DOHH2 (cell line): Measurements from ENCODE around the gene MEF2B.

Experiments used
- EZH2phosphoT487 ChIP-seq: fragments of 200-600 bp; sonication (generic); IDR thresholded peaks from 2 replicates; pipeline ENCODE4 v1.6.1; 2017; ENCODE audit warnings: borderline replicate concordance, mild to moderate bottlenecking, antibody characterized with exemption, low read length, moderate library complexity, mixed read lengths
- TF ChIP-seq, protein P1 (sequence below): fragments of 200-600 bp; sonication (generic); IDR thresholded peaks from one replicate; pipeline ENCODE4 v1.5.1; 2014; ENCODE audit warnings: antibody characterized with exemption, mild to moderate bottlenecking, low read depth, low read length; ENCODE audit not compliant: poor library complexity, severe bottlenecking

DNA sequence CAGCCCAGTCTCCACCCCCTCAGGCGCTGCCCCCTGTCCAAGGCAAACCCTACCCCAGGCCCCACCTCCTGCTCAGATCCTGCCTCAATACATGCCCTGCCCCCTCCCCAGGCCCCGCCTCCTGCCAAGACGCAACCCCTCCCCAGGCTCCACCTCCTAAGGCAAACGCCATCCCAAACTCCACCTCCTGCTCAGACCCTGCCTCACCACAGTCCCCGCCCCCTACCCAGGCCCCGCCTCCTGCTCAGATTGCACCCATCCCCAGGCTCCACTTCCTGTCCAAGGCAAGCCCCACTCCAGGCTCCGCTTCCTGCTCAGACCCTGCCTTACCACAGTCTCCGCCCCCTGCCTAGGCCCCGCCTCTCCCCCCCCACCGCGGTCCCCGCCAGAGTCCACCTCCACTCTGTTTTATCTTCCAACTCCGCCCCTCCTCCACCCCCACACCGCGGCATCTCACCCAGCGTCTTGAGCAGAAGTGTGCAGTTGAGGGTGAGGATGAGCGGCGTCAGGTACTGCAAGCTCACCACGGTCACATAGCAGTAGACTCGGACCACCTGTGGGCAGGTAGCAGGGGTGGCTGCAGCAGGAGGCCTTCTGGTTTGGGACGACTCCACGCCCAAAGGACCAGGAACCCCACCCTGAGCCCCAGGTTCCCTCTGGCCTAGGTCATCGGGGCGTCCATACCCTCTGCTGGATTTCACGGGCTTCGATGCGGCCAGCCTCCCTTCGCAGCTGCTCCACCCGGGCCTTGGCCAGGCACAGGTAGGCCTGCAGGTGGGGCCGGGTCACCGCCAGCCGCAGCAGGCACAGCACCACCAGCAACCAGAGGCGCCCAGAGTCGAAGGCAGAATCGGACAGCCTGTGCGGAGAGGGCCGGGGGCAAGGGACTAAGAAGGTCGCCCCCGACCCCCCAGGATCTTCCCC lies 49.5 kb downstream of the MEF2B start:
- TF ChIP-seq, protein P1, sequence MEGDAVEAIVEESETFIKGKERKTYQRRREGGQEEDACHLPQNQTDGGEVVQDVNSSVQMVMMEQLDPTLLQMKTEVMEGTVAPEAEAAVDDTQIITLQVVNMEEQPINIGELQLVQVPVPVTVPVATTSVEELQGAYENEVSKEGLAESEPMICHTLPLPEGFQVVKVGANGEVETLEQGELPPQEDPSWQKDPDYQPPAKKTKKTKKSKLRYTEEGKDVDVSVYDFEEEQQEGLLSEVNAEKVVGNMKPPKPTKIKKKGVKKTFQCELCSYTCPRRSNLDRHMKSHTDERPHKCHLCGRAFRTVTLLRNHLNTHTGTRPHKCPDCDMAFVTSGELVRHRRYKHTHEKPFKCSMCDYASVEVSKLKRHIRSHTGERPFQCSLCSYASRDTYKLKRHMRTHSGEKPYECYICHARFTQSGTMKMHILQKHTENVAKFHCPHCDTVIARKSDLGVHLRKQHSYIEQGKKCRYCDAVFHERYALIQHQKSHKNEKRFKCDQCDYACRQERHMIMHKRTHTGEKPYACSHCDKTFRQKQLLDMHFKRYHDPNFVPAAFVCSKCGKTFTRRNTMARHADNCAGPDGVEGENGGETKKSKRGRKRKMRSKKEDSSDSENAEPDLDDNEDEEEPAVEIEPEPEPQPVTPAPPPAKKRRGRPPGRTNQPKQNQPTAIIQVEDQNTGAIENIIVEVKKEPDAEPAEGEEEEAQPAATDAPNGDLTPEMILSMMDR: no peak
- TF ChIP-seq EZH2phosphoT487: no peak
